GM19463 (cell line): ENCODE results near the gene SHISA4.
A peak's percentile ranks its signal among the peaks of the same experiment; 100 is the strongest.
"Not testable (repeated sequence)": the region's sequence is repeated elsewhere in the genome, so short reads cannot be mapped to it uniquely, and the experiment has no call there.

Experiments used
- ATAC-seq: cut with Tn5 transposase; IDR thresholded peaks from one replicate; pipeline ENCODE4 v1.9.1; 2021; ENCODE audit warnings: mild to moderate bottlenecking, moderate library complexity; ENCODE audit not compliant: unreplicated experiment

Gene SHISA4

GRCh38 chr1:201895913-201896807 lies 7.5 kb downstream of the SHISA4 start:
- ATAC-seq = peak; percentile 89

- ATAC-seq = no peak
These were observed 8.3 kb downstream of the SHISA4 start for GRCh38 chr1:201896951-201897391.

DNA sequence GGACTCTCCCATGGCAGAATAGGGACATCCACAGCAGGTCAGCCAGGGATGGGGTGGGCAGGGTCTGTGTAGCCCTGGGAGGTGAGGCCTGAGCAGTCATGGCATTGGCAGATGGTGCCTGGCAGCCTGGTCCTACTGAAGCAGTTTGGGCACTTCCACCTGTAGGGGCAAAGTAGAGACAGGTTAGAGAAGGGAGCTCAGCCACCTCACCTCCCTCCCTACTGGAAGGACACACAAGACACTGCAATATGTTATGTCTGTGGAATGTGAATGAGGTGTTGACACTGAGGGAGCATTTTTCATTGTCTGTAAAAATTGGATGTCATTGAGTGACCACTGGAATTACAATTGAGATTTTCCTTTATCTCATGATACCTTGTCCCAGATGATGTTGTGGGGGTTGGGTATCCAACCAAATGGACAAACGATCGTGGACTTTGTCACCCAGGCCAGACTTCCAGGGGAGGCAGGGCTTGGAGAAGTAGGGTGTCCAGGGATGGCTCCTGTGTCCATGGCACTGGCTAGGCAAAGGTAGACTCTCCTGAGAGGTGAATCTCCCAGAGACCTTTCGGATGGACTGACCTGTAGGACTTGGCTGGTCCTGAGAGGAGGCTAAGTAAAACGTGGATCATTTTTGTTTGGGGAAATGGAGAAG lies 9.7 kb downstream of the SHISA4 start:
- no peak for ATAC-seq

GRCh38 chr1:201898992-201899391 lies 10.3 kb downstream of the SHISA4 start:
- ATAC-seq = no peak

DNA sequence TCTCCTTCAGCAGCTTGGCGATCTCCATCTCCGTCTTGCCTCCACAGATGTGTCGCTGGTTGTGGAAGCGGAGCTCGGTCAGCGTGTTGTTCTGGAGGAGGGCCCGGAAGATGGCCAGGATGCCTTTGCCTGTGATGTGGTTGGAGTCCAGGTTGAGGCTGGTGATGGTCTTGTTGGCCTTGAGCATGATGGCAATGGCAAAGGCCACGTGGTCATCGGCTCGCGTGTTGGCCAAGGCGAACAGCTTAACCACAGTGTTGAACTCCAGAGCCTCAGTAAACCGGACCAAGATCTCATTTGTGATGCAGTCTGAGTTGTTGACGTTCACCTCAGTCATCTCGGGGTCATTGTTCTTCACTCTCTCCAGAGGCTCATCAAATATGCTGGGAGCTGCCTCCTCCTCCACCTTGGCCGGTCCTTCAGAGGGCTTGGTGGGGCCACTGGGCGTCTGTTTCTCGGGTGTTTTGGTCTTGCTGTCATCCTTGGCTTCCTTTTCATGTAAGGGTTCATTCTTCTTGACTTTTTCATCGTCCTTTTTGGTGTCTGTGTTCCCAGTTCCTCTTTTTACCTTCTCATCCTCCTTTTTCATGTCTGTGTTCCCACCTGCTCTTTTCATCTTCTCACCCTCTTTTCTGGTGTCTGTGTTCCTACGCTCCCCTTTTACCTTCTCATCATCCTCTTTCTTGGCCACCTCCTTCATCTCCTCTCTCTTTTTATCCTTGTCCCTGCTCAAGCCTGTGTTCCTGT lies 11.2 kb downstream of the SHISA4 start:
- ATAC-seq = no peak

GRCh38 chr1:201900476-201900875 lies 11.8 kb downstream of the SHISA4 start:
- ATAC-seq = no peak

DNA sequence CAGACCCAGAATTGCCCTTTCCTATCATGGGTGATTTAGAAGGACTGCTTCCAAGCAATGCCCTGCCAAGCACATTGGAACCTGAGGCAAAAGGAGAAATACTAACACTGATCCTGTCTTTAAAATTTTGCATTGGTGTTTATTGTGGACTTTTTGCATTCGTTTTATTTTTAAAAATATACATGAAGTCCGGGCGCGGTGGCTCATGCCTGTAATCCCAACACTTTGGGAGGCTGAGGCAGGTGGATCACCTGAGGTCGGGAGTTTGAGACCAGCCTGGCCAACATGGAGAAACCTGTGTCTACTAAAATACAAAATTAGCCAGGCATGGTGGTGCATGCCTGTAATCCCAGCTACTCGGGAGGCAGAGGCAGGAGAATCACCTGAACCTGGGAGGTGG lies 12.3 kb downstream of the SHISA4 start:
- ATAC-seq = not testable (repeated sequence)

DNA sequence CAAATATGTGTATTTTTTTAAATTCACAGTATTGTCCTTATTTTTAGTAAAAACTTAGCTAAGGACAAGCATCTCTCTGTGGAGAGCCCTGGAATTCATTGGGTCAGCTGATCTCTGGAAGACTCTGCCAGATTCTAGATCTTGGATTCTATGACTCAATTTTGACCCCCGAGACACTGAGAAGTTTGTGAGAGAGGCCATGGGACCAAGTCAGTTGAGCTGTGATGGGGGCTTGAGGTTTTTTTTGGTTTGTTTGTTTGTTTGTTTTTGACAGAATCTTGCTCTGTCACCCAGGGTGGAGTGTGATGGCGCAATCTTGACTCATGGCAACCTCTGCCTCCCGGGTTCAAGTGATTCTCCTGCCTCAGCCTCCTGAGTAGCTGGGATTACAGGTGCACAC lies 13.5 kb downstream of the SHISA4 start:
- no peak for ATAC-seq

- ATAC-seq = no peak
These were observed 14.4 kb downstream of the SHISA4 start for GRCh38 chr1:201903135-201903534.

GRCh38 chr1:201904579-201904978 lies 15.9 kb downstream of the SHISA4 start:
- ATAC-seq = no peak

DNA sequence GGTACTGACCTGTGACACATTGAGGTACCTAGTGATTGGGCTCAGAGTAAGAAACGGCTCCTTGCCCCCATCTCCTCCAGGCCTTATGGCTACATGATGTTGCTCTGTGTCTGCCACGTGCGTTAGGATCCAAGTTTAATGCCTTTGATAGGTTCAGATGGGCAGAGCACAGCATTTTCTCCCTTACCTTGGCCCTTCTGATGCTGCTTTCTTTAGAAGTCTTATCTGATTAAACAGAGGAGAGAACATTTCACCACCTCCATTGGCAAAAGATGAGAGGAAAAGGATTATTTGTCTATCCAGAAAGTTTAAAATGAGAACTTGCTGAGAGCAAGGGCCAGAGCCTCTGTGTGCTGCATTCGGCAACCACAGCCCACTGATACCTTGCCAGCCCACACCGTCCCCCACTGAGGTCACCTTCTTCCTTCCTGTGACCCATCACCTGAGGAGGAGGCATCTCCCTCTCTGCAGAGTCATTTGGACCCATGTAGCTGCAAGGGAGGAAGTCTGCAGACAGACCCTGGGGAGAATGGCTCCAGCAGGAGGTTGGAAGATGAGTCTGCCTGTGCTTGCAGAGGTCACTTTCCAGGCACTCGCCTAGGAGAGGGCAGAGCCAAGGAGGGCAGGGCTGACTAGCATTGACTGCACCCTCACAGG lies 16.7 kb downstream of the SHISA4 start:
- no peak for ATAC-seq

GRCh38 chr1:201906336-201906735 lies 17.6 kb downstream of the SHISA4 start:
- ATAC-seq = no peak

DNA sequence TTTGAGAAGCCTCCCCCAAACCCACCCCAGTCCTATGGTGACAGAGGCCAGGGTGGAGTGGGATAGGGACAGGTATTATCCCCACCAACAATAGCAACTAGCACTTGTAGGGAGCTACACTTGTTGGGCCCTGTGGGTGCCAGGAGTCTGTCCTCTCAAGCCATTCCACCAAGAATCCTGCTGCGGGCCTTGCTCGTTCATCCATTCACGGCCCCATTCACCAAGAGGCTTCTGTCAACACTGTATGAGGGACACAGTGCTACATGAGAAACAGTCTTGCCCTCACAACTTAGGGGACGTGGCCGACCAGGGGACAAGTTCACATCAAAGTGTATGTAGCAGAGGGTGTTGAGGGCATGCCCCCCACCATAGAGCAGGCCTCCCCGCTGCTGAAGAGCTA lies 18.9 kb downstream of the SHISA4 start:
- no peak for ATAC-seq

DNA sequence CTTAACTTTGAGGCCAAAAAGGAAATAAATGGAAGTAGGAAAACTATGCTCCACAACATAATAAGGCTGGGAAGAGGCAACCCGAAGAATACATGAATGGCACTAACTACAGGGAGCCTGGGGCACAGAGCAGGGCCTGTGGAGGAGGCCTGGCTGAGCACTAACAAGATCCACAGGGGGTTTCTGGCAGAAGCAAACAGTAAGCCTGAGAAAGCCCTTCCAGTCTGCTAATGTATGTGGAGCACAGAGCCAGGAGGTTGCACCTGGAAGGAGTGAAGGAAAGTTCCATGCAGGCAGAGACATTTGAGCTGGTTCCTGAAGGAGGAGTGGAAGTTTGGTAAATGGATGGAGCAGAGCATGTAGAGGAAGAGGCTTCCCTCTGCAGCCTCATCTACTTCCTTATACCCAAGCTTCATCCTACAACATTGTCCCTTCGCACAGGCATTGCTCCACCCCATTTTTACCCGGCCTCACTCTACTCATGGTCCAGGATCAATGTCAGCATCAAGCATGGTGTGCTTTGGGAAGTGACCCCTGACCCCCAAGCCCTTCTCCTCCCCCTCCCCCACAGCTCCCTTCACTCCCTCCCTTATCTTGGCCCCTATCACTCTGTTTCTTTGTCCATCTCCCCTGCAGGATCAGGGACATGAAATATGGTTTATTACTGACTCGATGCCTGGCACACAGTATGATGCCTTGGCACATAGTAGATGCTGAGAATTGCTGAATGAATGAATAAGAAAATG lies 23.3 kb downstream of the SHISA4 start:
- ATAC-seq = no peak

DNA sequence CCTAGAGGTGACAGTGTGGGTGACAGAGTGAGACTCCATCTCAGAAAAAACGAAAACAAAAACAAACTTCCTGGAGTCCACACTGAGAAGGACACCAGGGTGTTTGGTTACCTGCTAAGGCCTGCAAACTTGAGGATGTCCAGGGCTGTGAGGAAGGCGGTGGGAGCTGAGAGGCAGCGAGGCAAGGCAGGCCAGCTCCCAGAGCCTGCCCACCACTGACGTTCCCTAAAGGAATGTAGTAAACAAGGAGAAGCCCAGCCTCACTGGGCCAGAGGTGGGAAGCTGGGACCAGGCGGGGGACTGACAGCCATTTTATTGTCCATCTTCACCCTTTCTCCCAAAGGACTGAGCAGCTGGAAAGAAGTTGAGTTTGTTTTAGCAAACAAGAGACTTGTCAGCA lies 24.1 kb downstream of the SHISA4 start:
- no peak for ATAC-seq

DNA sequence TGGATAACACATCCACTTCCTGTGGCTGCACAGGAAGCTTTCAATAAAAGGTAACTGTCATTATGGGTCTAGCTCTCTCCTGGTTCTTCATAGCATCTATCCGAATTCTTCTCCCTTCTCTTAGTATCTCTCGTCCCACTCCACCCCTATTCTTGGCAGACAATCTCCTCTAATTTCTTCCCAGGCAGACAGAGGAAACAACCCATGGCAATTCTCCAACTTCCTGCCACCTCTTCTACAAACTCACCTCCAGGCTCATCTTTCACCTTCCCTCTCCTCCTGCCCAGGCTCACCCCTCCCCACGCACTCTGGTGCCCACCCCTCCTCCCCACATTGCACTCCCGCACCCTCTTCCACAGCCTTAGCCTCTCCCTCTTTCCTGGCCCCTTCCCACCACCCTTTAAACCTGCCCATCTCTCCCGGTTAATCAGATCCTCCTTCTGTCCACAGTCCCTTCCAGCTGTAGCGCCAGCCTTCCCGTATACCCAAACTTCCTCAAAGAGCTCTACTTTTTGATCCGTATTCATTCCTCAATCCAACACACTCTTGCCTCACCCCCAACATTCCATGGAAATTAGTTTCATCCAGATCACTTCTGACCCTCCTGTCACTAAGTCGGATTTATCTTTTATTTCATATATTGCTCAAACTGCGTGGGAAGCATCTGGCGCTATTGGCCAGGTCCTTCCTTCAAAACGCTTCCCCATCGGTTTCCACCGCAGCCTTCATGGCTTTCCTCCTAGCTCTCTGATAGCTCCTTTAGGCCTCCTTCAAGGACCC lies 25.9 kb downstream of the SHISA4 start:
- no peak for ATAC-seq

GRCh38 chr1:201916649-201917249 lies 28.1 kb downstream of the SHISA4 start:
- ATAC-seq = no peak

DNA sequence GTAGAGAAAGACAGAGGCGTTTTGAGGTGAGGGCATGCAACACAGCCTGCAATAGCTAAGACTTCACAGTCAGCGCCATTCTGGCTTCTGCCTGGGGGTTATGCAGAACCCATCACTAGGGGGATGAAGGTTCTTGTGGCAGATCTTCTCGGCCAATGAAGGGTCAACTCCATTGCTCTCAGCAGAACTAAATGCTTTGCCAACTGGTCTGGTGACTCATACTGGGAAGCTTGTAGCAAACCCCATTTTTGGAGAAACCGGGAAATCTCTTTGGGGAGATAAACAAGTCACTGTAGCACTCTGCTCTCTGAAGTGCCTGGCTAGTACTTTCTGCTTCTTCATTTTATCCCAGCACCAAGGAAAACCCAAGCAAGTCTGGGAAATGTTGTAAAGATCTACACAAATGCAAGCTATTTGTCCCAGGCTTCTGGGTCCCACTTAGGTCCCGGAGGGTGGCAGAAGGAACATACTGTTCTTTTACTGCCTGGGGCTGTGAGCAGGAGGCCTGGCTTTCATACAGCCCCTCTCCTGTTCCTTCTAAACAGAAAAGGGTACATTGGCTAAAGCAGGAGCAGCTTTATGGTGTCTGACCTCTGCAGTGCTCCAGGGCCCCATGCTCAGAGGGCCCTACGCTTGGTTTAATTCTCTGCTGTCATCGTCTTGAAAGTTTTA lies 28.8 kb downstream of the SHISA4 start:
- no peak for ATAC-seq

DNA sequence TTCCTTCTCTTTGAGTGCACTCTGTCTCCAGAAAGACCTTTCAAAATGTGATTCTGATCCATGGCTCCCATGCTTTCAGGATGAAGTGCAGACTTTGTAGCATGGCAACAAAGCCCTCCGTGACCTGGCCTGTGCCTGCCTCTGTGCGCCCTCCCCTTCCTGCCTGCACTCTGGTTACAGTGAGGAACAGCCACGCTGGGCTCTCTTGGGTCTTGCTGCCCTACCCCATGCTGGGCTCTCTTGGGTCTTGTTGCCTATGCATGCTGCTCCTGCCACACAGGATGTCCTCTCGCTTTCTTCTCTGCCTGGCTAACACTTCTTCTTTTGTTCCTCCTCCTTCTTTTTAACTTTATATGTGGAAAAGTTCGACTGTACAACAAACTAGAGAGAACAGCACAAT lies 29.6 kb downstream of the SHISA4 start:
- ATAC-seq = no peak
